Right atrium auricular region (tissue), 2 donors: Measurements from ENCODE around the gene KRT86. TPM values are rescaled to one million over a fixed set of nuclear protein-coding genes. Genes with fewer than 3 reads are reported as not detected.

Source experiments
- DNase-seq: peaks from one replicate; pipeline ENCODE4 v3.0.0-alpha.2; 2019; ENCODE audit warnings: low spot score
- H3K27ac ChIP-seq, 2 donors: fragments of 200-600 bp; sonication (generic); 1 replicate in 1 of 2; 2 replicates in 1 of 2; pipeline ENCODE4 v1.5.1; 2016 to 2019
- H3K27me3 ChIP-seq, 2 donors: fragments of 200-600 bp; sonication (generic); one replicate each; pipeline versions ENCODE4 v1.5.1 to v1.6.0; 2017 to 2019
- H3K36me3 ChIP-seq: fragments of 200-600 bp; sonication (generic); one replicate; pipeline ENCODE4 v1.5.1; 2016
- H3K4me1 ChIP-seq, 2 donors: fragments of 200-600 bp; sonication (generic); one replicate each; pipeline versions ENCODE4 v1.5.1 to v1.6.0; 2017 to 2019
- H3K4me3 ChIP-seq, 2 donors: fragments of 200-600 bp; sonication (generic); 1 replicate in 1 of 2; 2 replicates in 1 of 2; pipeline ENCODE4 v1.5.1; 2017 to 2019; ENCODE audit warnings: mild to moderate bottlenecking in 1 of 2, moderate library complexity in 1 of 2
- H3K9me3 ChIP-seq, 2 donors: fragments of 200-600 bp; sonication (generic); one replicate each; pipeline ENCODE4 v1.5.1; 2019
- CTCF ChIP-seq, 2 donors: fragments of 200-600 bp; sonication (generic); IDR thresholded peaks; one replicate each; pipeline ENCODE4 v1.5.1; 2019; ENCODE audit warnings: antibody characterized with exemption in 2 of 2
- total RNA-seq, 2 donors: library from RNA; depleted of rRNA; stranded (reverse); fragments of >200 nt; gene quantifications; one replicate each; pipeline ENCODE4 v1.1.0, GENCODE V29; 2016

KRT86 gene
- total RNA-seq, 2 donors from 2014 or later: not detected

DNA sequence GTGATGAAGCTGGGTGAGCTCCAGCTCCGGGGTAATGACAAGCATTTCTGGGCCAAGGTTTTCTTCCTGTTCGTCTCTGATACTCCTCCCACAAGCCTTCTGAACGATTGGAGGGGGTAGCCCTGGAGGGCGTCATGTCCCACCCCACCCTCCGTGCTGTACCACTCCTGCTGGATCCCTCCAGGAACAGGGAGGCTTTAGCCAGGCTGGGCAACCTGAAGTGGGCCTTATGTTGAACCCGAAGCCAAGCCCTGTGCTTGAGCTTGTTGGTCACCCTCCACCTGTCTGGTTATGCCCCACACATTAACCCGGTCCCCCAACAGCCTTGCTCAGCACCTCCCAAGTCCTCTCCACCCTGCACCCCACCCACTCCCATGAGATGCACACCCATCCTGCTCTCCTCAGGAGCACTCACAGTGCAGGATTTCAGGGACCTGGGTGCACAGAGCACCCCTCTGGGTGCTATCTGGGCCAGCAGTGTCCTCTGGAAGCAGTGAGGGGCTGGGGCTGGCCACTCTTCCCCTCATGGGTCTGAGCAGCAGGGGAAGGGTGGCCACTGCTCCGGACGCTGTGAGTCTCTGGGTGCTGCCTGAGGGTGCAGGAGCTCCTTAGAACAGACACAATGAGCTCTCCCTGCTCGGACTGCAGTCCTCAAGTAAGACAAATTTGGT is 53.5 kb downstream of the KRT86 start:
- Histone ChIP-seq H3K4me3 (no peak overlapping the region), H3K9me3 (no peaks in the 10 kb centered on the region), H3K36me3 (no peaks in the 10 kb centered on the region), H3K4me1 (no peaks in the 10 kb centered on the region), H3K27me3 (no peaks in the 10 kb centered on the region), H3K27ac (no peak overlapping the region)
- no peak for TF ChIP-seq CTCF (IDR thresholded peaks at IDR 0.05)
- no peak for DNase-seq

- H3K27me3 ChIP-seq: no peaks in the 10 kb centered on the region
- peaks cover 0 to 7% of the 10 kb centered on the region in 2 donors for H3K9me3 ChIP-seq
- H3K4me1 ChIP-seq: no peaks in the 10 kb centered on the region
- no peak for TF ChIP-seq CTCF (IDR thresholded peaks at IDR 0.05)
- DNase-seq: no peak
- no peaks in the 10 kb centered on the region for H3K36me3 ChIP-seq
- no peak overlapping the region for H3K27ac ChIP-seq
- no peak overlapping the region for H3K4me3 ChIP-seq
Measured at GRCh38 chr12:52331039-52331438, 56.6 kb downstream of the KRT86 start.

GRCh38 chr12:52331833-52332232 is 57.4 kb downstream of the KRT86 start:
- H3K9me3 ChIP-seq: peaks cover 0 to 13% of the 10 kb centered on the region in 2 donors
- no peak for DNase-seq
- H3K4me1 ChIP-seq: no peaks in the 10 kb centered on the region
- H3K27me3 ChIP-seq: no peaks in the 10 kb centered on the region
- H3K27ac ChIP-seq: no peak overlapping the region
- no peaks in the 10 kb centered on the region for H3K36me3 ChIP-seq
- TF ChIP-seq CTCF (IDR thresholded peaks at IDR 0.05): no peak
- H3K4me3 ChIP-seq: no peak overlapping the region

GRCh38 chr12:52332381-52332780 is 57.9 kb downstream of the KRT86 start:
- Histone ChIP-seq H3K4me3 (no peak overlapping the region), H3K27me3 (no peaks in the 10 kb centered on the region), H3K27ac (no peak overlapping the region), H3K36me3 (no peaks in the 10 kb centered on the region), H3K9me3 (peaks cover 0 to 19% of the 10 kb centered on the region in 2 donors), H3K4me1 (no peaks in the 10 kb centered on the region)
- no peak for TF ChIP-seq CTCF (IDR thresholded peaks at IDR 0.05)
- no peak for DNase-seq

- no peak overlapping the region for H3K4me3 ChIP-seq
- no peaks in the 10 kb centered on the region for H3K27me3 ChIP-seq
- H3K27ac ChIP-seq: no peak overlapping the region
- no peaks in the 10 kb centered on the region for H3K36me3 ChIP-seq
- H3K4me1 ChIP-seq: no peaks in the 10 kb centered on the region
- TF ChIP-seq CTCF (IDR thresholded peaks at IDR 0.05): no peak
- H3K9me3 ChIP-seq: peaks cover 0 to 23% of the 10 kb centered on the region in 2 donors
- DNase-seq: no peak
Measured at GRCh38 chr12:52333321-52333720, 58.9 kb downstream of the KRT86 start.

DNA sequence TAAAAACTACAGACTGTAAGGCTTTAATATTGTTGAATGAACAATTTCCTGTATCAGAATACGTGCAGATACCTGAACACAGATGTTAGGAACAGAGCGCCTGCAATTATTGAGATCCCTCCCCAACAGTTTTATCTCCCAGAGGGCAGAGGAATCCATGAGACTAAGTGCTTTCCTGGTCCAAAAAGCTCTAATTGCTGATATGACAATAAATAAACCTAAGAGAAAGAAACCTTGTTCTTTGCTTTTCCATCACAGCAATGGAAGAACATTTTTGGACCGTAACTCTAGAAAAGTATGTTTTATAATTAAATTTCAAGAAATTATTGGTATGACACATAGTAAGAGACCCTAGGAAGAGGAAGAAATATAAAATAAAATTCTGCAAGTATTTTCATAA is 59.7 kb downstream of the KRT86 start:
- Histone ChIP-seq H3K4me3 (no peak overlapping the region), H3K27me3 (no peaks in the 10 kb centered on the region), H3K9me3 (peaks cover 0 to 23% of the 10 kb centered on the region in 2 donors), H3K27ac (no peak overlapping the region), H3K4me1 (no peaks in the 10 kb centered on the region), H3K36me3 (no peaks in the 10 kb centered on the region)
- TF ChIP-seq CTCF (IDR thresholded peaks at IDR 0.05): no peak
- no peak for DNase-seq
